H9 (cell line): ENCODE data around the gene ALDH1L1. TPM values are rescaled to one million over a fixed set of nuclear protein-coding genes. Genes with fewer than 3 reads are reported as not detected.

ENCODE experiments used
- DNase-seq: peaks from one replicate; pipeline ENCODE4 v3.0.0-alpha.2; 2017
- H2AFZ ChIP-seq: one replicate; pipeline ENCODE4 v1.6.1; 2013; ENCODE audit warnings: mild to moderate bottlenecking, low read length, control low read depth, moderate library complexity
- H2AK5ac ChIP-seq: 2 replicates; pipeline ENCODE4 v1.6.1; 2013; ENCODE audit warnings: low read length, control low read depth, mixed read lengths; ENCODE audit not compliant: insufficient read length
- H2BK120ac ChIP-seq: one replicate; pipeline ENCODE4 v1.6.1; 2013; ENCODE audit warnings: low read depth, mild to moderate bottlenecking, low read length, control low read depth, inconsistent platforms; ENCODE audit not compliant: poor library complexity, severe bottlenecking
- H2BK12ac ChIP-seq: 2 replicates; pipeline ENCODE4 v1.6.1; 2013; ENCODE audit warnings: low read length, control low read depth, mixed read lengths, low read depth; ENCODE audit not compliant: insufficient read length
- H2BK15ac ChIP-seq: 2 replicates; pipeline ENCODE4 v1.6.1; 2013; ENCODE audit warnings: low read depth, low read length, control low read depth
- H2BK20ac ChIP-seq: one replicate; pipeline ENCODE4 v1.6.1; 2013; ENCODE audit warnings: low read depth, mild to moderate bottlenecking, low read length, control low read depth, inconsistent platforms; ENCODE audit not compliant: poor library complexity, severe bottlenecking
- H2BK5ac ChIP-seq: 2 replicates; pipeline ENCODE4 v1.6.1; 2013; ENCODE audit warnings: low read length, control low read depth, mixed read lengths; ENCODE audit not compliant: insufficient read length
- H3K14ac ChIP-seq: 2 replicates; pipeline ENCODE4 v1.6.1; 2013; ENCODE audit warnings: low read length, control low read depth; ENCODE audit not compliant: insufficient read depth
- H3K18ac ChIP-seq: 2 replicates; pipeline ENCODE4 v1.6.1; 2013; ENCODE audit warnings: low read depth, mild to moderate bottlenecking, mixed read lengths, low read length, control low read depth; ENCODE audit not compliant: insufficient read length
- H3K23ac ChIP-seq: 2 replicates; pipeline ENCODE4 v1.6.1; 2013; ENCODE audit warnings: low read length, control low read depth, mixed read lengths, low read depth; ENCODE audit not compliant: insufficient read length
- H3K23me2 ChIP-seq: 2 replicates; pipeline ENCODE4 v1.6.1; 2013; ENCODE audit warnings: low read depth, mild to moderate bottlenecking, mixed read lengths, low read length, control low read depth; ENCODE audit not compliant: insufficient read length, poor library complexity, severe bottlenecking
- H3K27ac ChIP-seq: 2 replicates; pipeline ENCODE4 v1.5.1; 2013; ENCODE audit warnings: low read length, control low read depth, mixed read lengths, low read depth; ENCODE audit not compliant: insufficient read length
- H3K27me3 ChIP-seq: 2 replicates; pipeline ENCODE4 v1.6.1; 2013; ENCODE audit warnings: low read length, control low read depth, inconsistent platforms; ENCODE audit not compliant: insufficient read depth
- H3K4ac ChIP-seq: 2 replicates; pipeline ENCODE4 v1.6.1; 2013; ENCODE audit warnings: low read depth, mild to moderate bottlenecking, control low read depth, inconsistent platforms, low read length, moderate library complexity
- H3K4me1 ChIP-seq: 2 replicates; pipeline ENCODE4 v1.6.1; 2013; ENCODE audit warnings: low read length, control low read depth, inconsistent platforms; ENCODE audit not compliant: insufficient read depth
- H3K4me2 ChIP-seq: 2 replicates; pipeline ENCODE4 v1.6.1; 2013; ENCODE audit warnings: low read length, control low read depth, mixed read lengths; ENCODE audit not compliant: insufficient read length, insufficient read depth
- H3K56ac ChIP-seq: 2 replicates; pipeline ENCODE4 v1.6.1; 2013; ENCODE audit warnings: low read depth, mild to moderate bottlenecking, mixed read lengths, low read length, control low read depth; ENCODE audit not compliant: insufficient read length
- H3K79me1 ChIP-seq: 2 replicates; pipeline ENCODE4 v1.6.1; 2013; ENCODE audit warnings: low read depth, mild to moderate bottlenecking, moderate library complexity, low read length, control low read depth, inconsistent platforms; ENCODE audit not compliant: insufficient read depth, poor library complexity, severe bottlenecking
- H3K79me2 ChIP-seq: 2 replicates; pipeline ENCODE4 v1.6.1; 2013; ENCODE audit warnings: low read length, control low read depth, inconsistent platforms; ENCODE audit not compliant: insufficient read depth
- H3K9ac ChIP-seq: 2 replicates; pipeline ENCODE4 v1.6.1; 2013; ENCODE audit warnings: low read length, control low read depth, mixed read lengths; ENCODE audit not compliant: insufficient read length; ENCODE audit errors: extremely low read depth
- H3K9me3 ChIP-seq: one replicate; pipeline ENCODE4 v1.6.1; 2013; ENCODE audit warnings: low read depth, low read length, inconsistent platforms; ENCODE audit not compliant: control insufficient read depth
- H3T11ph ChIP-seq: one replicate; pipeline ENCODE4 v1.6.1; 2013; ENCODE audit warnings: mild to moderate bottlenecking, low read length, control low read depth, inconsistent platforms
- H4K20me1 ChIP-seq: one replicate; pipeline ENCODE4 v1.6.1; 2013; ENCODE audit not compliant: control insufficient read depth, insufficient read length, insufficient read depth
- H4K5ac ChIP-seq: 2 replicates; pipeline ENCODE4 v1.6.1; 2013; ENCODE audit warnings: low read depth, mild to moderate bottlenecking, mixed read lengths, low read length, control low read depth; ENCODE audit not compliant: insufficient read length
- H4K8ac ChIP-seq: replicated peaks from 2 replicates; pipeline ENCODE4 v1.6.1; 2013; ENCODE audit warnings: low read length, control low read depth, mixed read lengths, low read depth; ENCODE audit not compliant: insufficient read length
- H4K91ac ChIP-seq: 2 replicates; pipeline ENCODE4 v1.6.1; 2013; ENCODE audit warnings: low read depth, mild to moderate bottlenecking, moderate library complexity, mixed read lengths, low read length, control low read depth; ENCODE audit not compliant: insufficient read length
- H3K27ac Mint-ChIP-seq, 3 experiments: 2 replicates in 2 of 3; 3 replicates in 1 of 3; pipeline ENCODE4 v1.8.0; 2020 to 2021; ENCODE audit warnings: mixed read lengths in 3 of 3, mild to moderate bottlenecking in 1 of 3, moderate library complexity in 1 of 3
- H3K27me3 Mint-ChIP-seq: 2 replicates; pipeline ENCODE4 v1.8.0; 2021; ENCODE audit warnings: low read depth, mild to moderate bottlenecking, moderate library complexity, mixed read lengths
- H3K36me3 Mint-ChIP-seq, 3 experiments: 2 replicates in 2 of 3; 3 replicates in 1 of 3; pipeline ENCODE4 v1.8.0; 2020 to 2021; ENCODE audit warnings: low read depth in 3 of 3, mixed read lengths in 3 of 3; ENCODE audit not compliant: insufficient read depth in 1 of 3
- H3K4me1 Mint-ChIP-seq, 2 experiments: 2 replicates each; pipeline ENCODE4 v1.8.0; 2020; ENCODE audit warnings: mixed read lengths in 2 of 2
- H3K4me3 Mint-ChIP-seq, 2 experiments: 2 replicates in 1 of 2; 3 replicates in 1 of 2; pipeline ENCODE4 v1.8.0; 2020 to 2021; ENCODE audit warnings: mild to moderate bottlenecking in 2 of 2, mixed read lengths in 2 of 2, moderate library complexity in 1 of 2
- H3K9me3 Mint-ChIP-seq, 2 experiments: 2 replicates in 1 of 2; 3 replicates in 1 of 2; pipeline ENCODE4 v1.8.0; 2020; ENCODE audit warnings: mild to moderate bottlenecking in 2 of 2, mixed read lengths in 2 of 2, moderate library complexity in 1 of 2
- CTCF ChIP-seq: fragments of 200-600 bp; sonication (generic); conservative IDR thresholded peaks from 3 replicates; pipeline ENCODE4 v1.8.0; 2021; ENCODE audit warnings: antibody characterized with exemption, mild to moderate bottlenecking
- WGBS: extraction: QIAGEN DNeasy Blood & Tissue Kit; methylation state at CpG from one replicate; pipeline ENCODE4 v1.1.7; 2013; ENCODE audit warnings: missing lambda C conversion rate, low lambda C conversion rate, mixed read lengths; ENCODE audit not compliant: insufficient read length; ENCODE audit errors: extremely low coverage; 5-methylcytosine and 5-hydroxymethylcytosine counted together
- total RNA-seq: library from RNA; stranded (reverse); gene quantifications from 2 replicates; pipeline ENCODE4 v1.2.1, GENCODE V29; 2021

Gene ALDH1L1
- total RNA-seq, 1 experiment from 2014 or later: 0.90 TPM

- peaks cover 16 to 17% of the 10 kb centered on the region in 2 experiments for H3K4me1 Mint-ChIP-seq
- H3K27ac Mint-ChIP-seq: peak overlapping the region in 1 of 3 experiments; percentile 82; a peak in 1 of 7 replicates
- Histone ChIP-seq H3K9me3 (no peaks in the 10 kb centered on the region), H2BK20ac (no peak overlapping the region), H3K79me2 (no peaks in the 10 kb centered on the region), H3K4me2 (no peak overlapping the region), H2BK15ac (no peak overlapping the region), H3K23me2 (no peaks in the 10 kb centered on the region), H3T11ph (no peak overlapping the region), H3K4me1 (no peaks in the 10 kb centered on the region; the same call in 1 of the 2 replicates), H3K18ac (no peak overlapping the region), H3K14ac (no peak overlapping the region), H2AK5ac (no peak overlapping the region), H2BK5ac (no peak overlapping the region), H3K9ac (no peak overlapping the region), H4K20me1 (no peaks in the 10 kb centered on the region), H4K5ac (no peak overlapping the region), H3K27ac (no peak overlapping the region), H3K79me1 (no peaks in the 10 kb centered on the region), H2BK12ac (no peak overlapping the region), H3K27me3 (no peaks in the 10 kb centered on the region), H2BK120ac (no peak overlapping the region), H3K23ac (no peak overlapping the region), H3K4ac (no peak overlapping the region), H4K91ac (no peak overlapping the region), H3K56ac (no peak overlapping the region), H4K8ac (no peak overlapping the region), H2AFZ (peak overlapping the region; percentile 96)
- no peak for DNase-seq
- no peak for TF ChIP-seq CTCF
- peaks cover 4% of the 10 kb centered on the region for H3K27me3 Mint-ChIP-seq
- WGBS: no CpG with 5 or more reads among the region's 8 CpGs
- no peaks in the 10 kb centered on the region; a peak in 1 of 5 replicates for H3K9me3 Mint-ChIP-seq
- H3K4me3 Mint-ChIP-seq: no peak overlapping the region
- no peaks in the 10 kb centered on the region for H3K36me3 Mint-ChIP-seq
Measured at GRCh38 chr3:126170073-126170777, 10.2 kb downstream of the ALDH1L1 start.
